DOHH2 (cell line): ENCODE results near the gene ELFN1.
"Not testable (repeated sequence)": the region's sequence is repeated elsewhere in the genome, so short reads cannot be mapped to it uniquely, and the experiment has no call there.

Experiments used
- H3F3A ChIP-seq: fragments of 200-600 bp; sonication (generic), shearing (Covaris generic); 2 replicates; pipeline ENCODE4 v1.6.0; 2016; ENCODE audit warnings: antibody characterized with exemption, mild to moderate bottlenecking; ENCODE audit not compliant: control insufficient read depth, insufficient read depth
- H3K27ac ChIP-seq: fragments of 200-600 bp; sonication (generic); 2 replicates; pipeline ENCODE4 v1.5.1; 2014; ENCODE audit warnings: low read depth, mild to moderate bottlenecking, low read length, moderate library complexity
- H3K27me3 ChIP-seq: fragments of 200-600 bp; sonication (generic); 2 replicates; pipeline ENCODE4 v1.6.1; 2014; ENCODE audit warnings: mild to moderate bottlenecking, low read length, mixed read lengths; ENCODE audit not compliant: control insufficient read depth
- H3K36me3 ChIP-seq: fragments of 200-600 bp; sonication (generic); 2 replicates; pipeline ENCODE4 v1.6.1; 2014; ENCODE audit warnings: mild to moderate bottlenecking, low read length, moderate library complexity, mixed read lengths; ENCODE audit not compliant: control insufficient read depth
- H3K4me1 ChIP-seq: fragments of 200-600 bp; sonication (generic); 2 replicates; pipeline ENCODE4 v1.6.1; 2014; ENCODE audit warnings: mild to moderate bottlenecking, low read length, mixed read lengths; ENCODE audit not compliant: control insufficient read depth
- H3K4me2 ChIP-seq: fragments of 200-600 bp; sonication (generic); 2 replicates; pipeline ENCODE4 v1.6.0; 2014; ENCODE audit warnings: mild to moderate bottlenecking, low read length, moderate library complexity
- H3K4me3 ChIP-seq: fragments of 200-600 bp; sonication (generic); 2 replicates; pipeline ENCODE4 v1.5.1; 2014; ENCODE audit warnings: mild to moderate bottlenecking, low read length, mixed read lengths
- H3K79me2 ChIP-seq: fragments of 200-600 bp; sonication (generic); 2 replicates; pipeline ENCODE4 v1.6.1; 2014; ENCODE audit warnings: mild to moderate bottlenecking, low read length, mixed read lengths; ENCODE audit not compliant: control insufficient read depth
- H3K9me2 ChIP-seq: fragments of 200-600 bp; sonication (generic); replicated peaks from 2 replicates; pipeline ENCODE4 v1.6.1; 2014; ENCODE audit warnings: mild to moderate bottlenecking, low read length, mixed read lengths; ENCODE audit not compliant: control insufficient read depth
- H3K9me3 ChIP-seq: fragments of 200-600 bp; sonication (generic); 2 replicates; pipeline ENCODE4 v1.6.1; 2014; ENCODE audit warnings: antibody characterized with exemption, low read length, mixed read lengths; ENCODE audit not compliant: control insufficient read depth, insufficient read depth
- H4K20me1 ChIP-seq: fragments of 200-600 bp; sonication (generic); 2 replicates; pipeline ENCODE4 v1.6.0; 2014; ENCODE audit warnings: low read depth, mild to moderate bottlenecking, antibody characterized with exemption, low read length, moderate library complexity; ENCODE audit not compliant: control insufficient read depth, insufficient read depth
- CTCF ChIP-seq: fragments of 200-600 bp; sonication (generic); IDR thresholded peaks from one replicate; pipeline ENCODE4 v1.5.1; 2014; ENCODE audit warnings: antibody characterized with exemption, mild to moderate bottlenecking, low read depth, low read length; ENCODE audit not compliant: poor library complexity, severe bottlenecking
- EZH2phosphoT487 ChIP-seq: fragments of 200-600 bp; sonication (generic); IDR thresholded peaks from 2 replicates; pipeline ENCODE4 v1.6.1; 2017; ENCODE audit warnings: borderline replicate concordance, mild to moderate bottlenecking, antibody characterized with exemption, low read length, moderate library complexity, mixed read lengths

Gene ELFN1

GRCh38 chr7:1717095-1717483 is 47.0 kb downstream of the ELFN1 start:
- Histone ChIP-seq H3K4me3 (no peak overlapping the region), H3K27ac (no peak overlapping the region)
- TF ChIP-seq EZH2phosphoT487 (no peak), CTCF (no peak)

GRCh38 chr7:1717903-1718676 is 48.0 kb downstream of the ELFN1 start:
- TF ChIP-seq EZH2phosphoT487, result no peak
- no peak for TF ChIP-seq CTCF
- H3K4me3 ChIP-seq, result no peak overlapping the region
- no peaks in the 10 kb centered on the region for H3K9me2 ChIP-seq
- H3K9me3 ChIP-seq, result no peaks in the 10 kb centered on the region
- H3K4me2 ChIP-seq, result no peak overlapping the region
- H3F3A ChIP-seq, result no peaks in the 10 kb centered on the region
- no peak overlapping the region for H3K27ac ChIP-seq
- no peaks in the 10 kb centered on the region for H4K20me1 ChIP-seq
- H3K79me2 ChIP-seq, result no peaks in the 10 kb centered on the region
- H3K36me3 ChIP-seq, result no peaks in the 10 kb centered on the region
- no peaks in the 10 kb centered on the region for H3K27me3 ChIP-seq
- H3K4me1 ChIP-seq, result no peaks in the 10 kb centered on the region

More at GRCh38 chr7:1717095-1717483, 47.0 kb downstream of the ELFN1 start:
- no peaks in the 10 kb centered on the region for H3K27me3 ChIP-seq
- no peaks in the 10 kb centered on the region for H3K36me3 ChIP-seq
- H3K4me2 ChIP-seq, result no peak overlapping the region
- no peaks in the 10 kb centered on the region for H4K20me1 ChIP-seq
- H3K4me1 ChIP-seq, result no peaks in the 10 kb centered on the region
- H3K79me2 ChIP-seq, result no peaks in the 10 kb centered on the region
- no peaks in the 10 kb centered on the region for H3K9me2 ChIP-seq
- no peaks in the 10 kb centered on the region for H3F3A ChIP-seq
- no peaks in the 10 kb centered on the region for H3K9me3 ChIP-seq

GRCh38 chr7:1718850-1719249 is 48.8 kb downstream of the ELFN1 start:
- H3K9me3 ChIP-seq, H3K27me3 ChIP-seq, H3F3A ChIP-seq, H3K4me3 ChIP-seq, H3K27ac ChIP-seq, H3K79me2 ChIP-seq, H3K4me2 ChIP-seq, H3K9me2 ChIP-seq, H3K36me3 ChIP-seq, H3K4me1 ChIP-seq, H4K20me1 ChIP-seq: not testable (repeated sequence)

DNA sequence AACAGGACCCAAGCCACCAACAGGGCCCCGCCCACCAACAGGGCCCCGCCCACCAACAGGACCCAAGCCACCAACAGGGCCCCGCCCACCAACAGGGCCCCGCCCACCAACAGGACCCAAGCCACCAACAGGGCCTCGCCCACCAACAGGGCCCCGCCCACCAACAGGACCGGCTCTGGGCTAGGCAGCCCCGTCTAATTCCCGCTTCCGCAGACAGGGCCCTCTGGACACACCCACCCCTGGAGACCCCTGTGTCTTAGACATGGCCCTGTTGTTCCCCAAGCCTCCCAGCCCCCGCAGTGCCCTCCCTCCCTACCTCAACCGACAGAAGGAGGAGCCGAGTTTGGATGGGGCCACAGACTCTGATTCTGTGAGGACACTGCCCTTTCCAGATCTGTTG is 49.2 kb downstream of the ELFN1 start:
- H3K79me2 ChIP-seq, H3K4me3 ChIP-seq, H3K36me3 ChIP-seq, H3K27me3 ChIP-seq, H3K9me2 ChIP-seq, H3F3A ChIP-seq, H3K27ac ChIP-seq, H3K4me2 ChIP-seq, H4K20me1 ChIP-seq, H3K4me1 ChIP-seq, H3K9me3 ChIP-seq: not testable (repeated sequence)
